ENCODE measurements around the gene IFNA1.

GRCh38 chr9:21392270-21392669, 48.0 kb upstream of the IFNA1 start:
- TF ChIP-seq CTCF (IDR thresholded peaks at IDR 0.05), result no peak
- TF ChIP-seq POLR2A (IDR thresholded peaks at IDR 0.05), result no peak

All from adrenal gland (tissue), 5 donors.